ENCODE measurements around the gene PCDHGA4. TPM values are rescaled to one million over a fixed set of nuclear protein-coding genes. Genes with fewer than 3 reads are reported as not detected.
A peak's percentile ranks its signal among the peaks of the same experiment; 100 is the strongest.

PCDHGA4 gene
- total and polyA plus RNA-seq, 2 of the 13 experiments (the other 11 are each of a cell fraction or from before 2014, with no cell fraction given) = 0.49 to 0.58 TPM

DNA sequence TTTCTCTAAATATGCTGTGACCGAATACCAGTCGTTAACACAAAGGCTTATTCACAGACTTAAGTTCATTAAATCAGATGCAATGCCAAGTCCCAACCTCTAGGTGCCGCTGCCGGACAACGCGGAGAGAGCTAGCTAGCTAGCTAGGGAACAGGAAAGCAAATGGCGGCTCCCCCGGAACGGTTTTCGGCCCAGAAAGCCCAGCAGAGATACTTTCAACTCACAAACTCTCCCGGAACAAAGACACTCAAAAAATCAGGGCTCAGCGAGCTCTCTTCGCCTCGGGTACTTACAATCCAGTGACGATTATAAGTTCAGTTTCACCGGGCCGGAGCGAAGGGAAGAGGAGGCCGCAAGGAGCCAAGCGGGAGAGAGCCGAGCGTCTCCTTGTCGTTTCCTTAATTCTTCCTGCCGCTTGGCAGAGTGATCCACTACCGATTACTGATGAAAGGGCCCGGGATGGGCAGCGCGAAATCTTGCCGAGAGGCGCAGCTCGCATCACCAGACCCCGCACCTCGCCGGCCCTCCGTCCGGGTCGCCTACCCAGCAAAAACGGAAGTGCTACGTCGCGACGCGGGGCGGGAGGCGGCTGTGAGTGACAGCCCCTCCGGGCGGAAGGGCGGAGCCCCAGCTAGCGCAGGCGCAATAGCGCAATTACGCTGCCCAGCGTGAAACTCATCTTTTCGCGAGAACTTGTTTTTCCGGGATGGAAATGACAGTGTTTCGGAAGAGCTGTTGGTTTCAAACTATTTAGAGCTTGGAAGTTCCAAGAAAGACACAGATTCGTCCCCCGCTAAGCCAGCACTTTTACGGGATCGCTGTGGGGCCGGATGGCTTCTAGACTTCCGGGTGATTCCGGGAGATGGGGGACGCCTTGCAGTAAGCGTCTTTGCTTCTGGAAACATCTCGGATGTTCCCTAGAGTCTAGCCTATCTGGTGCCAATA lies 34.3 kb upstream of the PCDHGA4 start, which contains the start of gene TAF7 (continued):
- TF ChIP-seq, protein P1, sequence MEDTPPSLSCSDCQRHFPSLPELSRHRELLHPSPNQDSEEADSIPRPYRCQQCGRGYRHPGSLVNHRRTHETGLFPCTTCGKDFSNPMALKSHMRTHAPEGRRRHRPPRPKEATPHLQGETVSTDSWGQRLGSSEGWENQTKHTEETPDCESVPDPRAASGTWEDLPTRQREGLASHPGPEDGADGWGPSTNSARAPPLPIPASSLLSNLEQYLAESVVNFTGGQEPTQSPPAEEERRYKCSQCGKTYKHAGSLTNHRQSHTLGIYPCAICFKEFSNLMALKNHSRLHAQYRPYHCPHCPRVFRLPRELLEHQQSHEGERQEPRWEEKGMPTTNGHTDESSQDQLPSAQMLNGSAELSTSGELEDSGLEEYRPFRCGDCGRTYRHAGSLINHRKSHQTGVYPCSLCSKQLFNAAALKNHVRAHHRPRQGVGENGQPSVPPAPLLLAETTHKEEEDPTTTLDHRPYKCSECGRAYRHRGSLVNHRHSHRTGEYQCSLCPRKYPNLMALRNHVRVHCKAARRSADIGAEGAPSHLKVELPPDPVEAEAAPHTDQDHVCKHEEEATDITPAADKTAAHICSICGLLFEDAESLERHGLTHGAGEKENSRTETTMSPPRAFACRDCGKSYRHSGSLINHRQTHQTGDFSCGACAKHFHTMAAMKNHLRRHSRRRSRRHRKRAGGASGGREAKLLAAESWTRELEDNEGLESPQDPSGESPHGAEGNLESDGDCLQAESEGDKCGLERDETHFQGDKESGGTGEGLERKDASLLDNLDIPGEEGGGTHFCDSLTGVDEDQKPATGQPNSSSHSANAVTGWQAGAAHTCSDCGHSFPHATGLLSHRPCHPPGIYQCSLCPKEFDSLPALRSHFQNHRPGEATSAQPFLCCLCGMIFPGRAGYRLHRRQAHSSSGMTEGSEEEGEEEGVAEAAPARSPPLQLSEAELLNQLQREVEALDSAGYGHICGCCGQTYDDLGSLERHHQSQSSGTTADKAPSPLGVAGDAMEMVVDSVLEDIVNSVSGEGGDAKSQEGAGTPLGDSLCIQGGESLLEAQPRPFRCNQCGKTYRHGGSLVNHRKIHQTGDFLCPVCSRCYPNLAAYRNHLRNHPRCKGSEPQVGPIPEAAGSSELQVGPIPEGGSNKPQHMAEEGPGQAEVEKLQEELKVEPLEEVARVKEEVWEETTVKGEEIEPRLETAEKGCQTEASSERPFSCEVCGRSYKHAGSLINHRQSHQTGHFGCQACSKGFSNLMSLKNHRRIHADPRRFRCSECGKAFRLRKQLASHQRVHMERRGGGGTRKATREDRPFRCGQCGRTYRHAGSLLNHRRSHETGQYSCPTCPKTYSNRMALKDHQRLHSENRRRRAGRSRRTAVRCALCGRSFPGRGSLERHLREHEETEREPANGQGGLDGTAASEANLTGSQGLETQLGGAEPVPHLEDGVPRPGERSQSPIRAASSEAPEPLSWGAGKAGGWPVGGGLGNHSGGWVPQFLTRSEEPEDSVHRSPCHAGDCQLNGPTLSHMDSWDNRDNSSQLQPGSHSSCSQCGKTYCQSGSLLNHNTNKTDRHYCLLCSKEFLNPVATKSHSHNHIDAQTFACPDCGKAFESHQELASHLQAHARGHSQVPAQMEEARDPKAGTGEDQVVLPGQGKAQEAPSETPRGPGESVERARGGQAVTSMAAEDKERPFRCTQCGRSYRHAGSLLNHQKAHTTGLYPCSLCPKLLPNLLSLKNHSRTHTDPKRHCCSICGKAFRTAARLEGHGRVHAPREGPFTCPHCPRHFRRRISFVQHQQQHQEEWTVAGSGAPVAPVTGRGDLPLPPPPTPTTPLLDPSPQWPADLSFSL (CRISPR knock-in tag; IDR thresholded peaks at IDR 0.05) = no peak
- TF ChIP-seq ZSCAN9 (CRISPR knock-in tag; IDR thresholded peaks at IDR 0.05; ENCODE audit: borderline replicate concordance) (peak; percentile 6; the same call in 1 of the 2 replicates), SCMH1 (CRISPR knock-in tag; IDR thresholded peaks at IDR 0.05; ENCODE audit: borderline replicate concordance) (no peak), ZNF773 (CRISPR knock-in tag; IDR thresholded peaks at IDR 0.05; ENCODE audit: borderline replicate concordance) (peak; percentile 66; the same call in 1 of the 2 replicates), ZNF839 (CRISPR knock-in tag; IDR thresholded peaks at IDR 0.05; ENCODE audit: borderline replicate concordance) (0 out of 2 replicates have a peak, but pooled peaks have one; percentile 51), TOPORS (CRISPR knock-in tag; IDR thresholded peaks at IDR 0.05) (no peak; the same call in none of the 2 replicates), ESRRA (CRISPR knock-in tag; IDR thresholded peaks at IDR 0.05; ENCODE audit: low read depth) (peak; percentile 75; the same call in 1 of the 2 replicates), ZNF550 (CRISPR knock-in tag; IDR thresholded peaks at IDR 0.05; ENCODE audit: borderline replicate concordance) (0 out of 2 replicates have a peak, but pooled peaks have one; percentile 15), MED1 (CRISPR knock-in tag; IDR thresholded peaks at IDR 0.05) (peak; percentile 12; the same call in 1 of the 2 replicates), TCF7L2 (IDR thresholded peaks at IDR 0.05; ENCODE audit: low read depth, low read length) (no peak), BRCA1 (CRISPR knock-in tag; IDR thresholded peaks at IDR 0.05) (no peak), SNAPC2 (CRISPR knock-in tag; IDR thresholded peaks at IDR 0.05) (no peak), CC2D1A (CRISPR knock-in tag; IDR thresholded peaks at IDR 0.05) (no peak)
- TF ChIP-seq, protein P2, sequence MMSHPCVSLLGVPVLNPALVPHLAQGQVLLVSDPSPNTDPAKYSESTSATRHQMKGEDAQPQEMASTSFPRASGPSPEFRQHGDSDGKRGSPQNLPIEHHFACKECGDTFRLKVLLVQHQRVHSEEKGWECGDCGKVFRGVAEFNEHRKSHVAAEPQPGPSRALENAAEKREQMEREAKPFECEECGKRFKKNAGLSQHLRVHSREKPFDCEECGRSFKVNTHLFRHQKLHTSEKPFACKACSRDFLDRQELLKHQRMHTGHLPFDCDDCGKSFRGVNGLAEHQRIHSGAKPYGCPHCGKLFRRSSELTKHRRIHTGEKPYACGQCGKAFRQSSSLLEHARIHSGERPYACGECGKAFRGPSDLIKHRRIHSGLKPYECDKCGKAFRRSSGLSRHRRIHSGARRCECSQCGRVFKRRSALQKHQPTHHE (CRISPR knock-in tag; IDR thresholded peaks at IDR 0.05; ENCODE audit: borderline replicate concordance) = 0 out of 2 replicates have a peak, but pooled peaks have one; percentile 19
- TF ChIP-seq, protein P3, sequence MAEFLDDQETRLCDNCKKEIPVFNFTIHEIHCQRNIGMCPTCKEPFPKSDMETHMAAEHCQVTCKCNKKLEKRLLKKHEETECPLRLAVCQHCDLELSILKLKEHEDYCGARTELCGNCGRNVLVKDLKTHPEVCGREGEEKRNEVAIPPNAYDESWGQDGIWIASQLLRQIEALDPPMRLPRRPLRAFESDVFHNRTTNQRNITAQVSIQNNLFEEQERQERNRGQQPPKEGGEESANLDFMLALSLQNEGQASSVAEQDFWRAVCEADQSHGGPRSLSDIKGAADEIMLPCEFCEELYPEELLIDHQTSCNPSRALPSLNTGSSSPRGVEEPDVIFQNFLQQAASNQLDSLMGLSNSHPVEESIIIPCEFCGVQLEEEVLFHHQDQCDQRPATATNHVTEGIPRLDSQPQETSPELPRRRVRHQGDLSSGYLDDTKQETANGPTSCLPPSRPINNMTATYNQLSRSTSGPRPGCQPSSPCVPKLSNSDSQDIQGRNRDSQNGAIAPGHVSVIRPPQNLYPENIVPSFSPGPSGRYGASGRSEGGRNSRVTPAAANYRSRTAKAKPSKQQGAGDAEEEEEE (CRISPR knock-in tag; IDR thresholded peaks at IDR 0.05; ENCODE audit: borderline replicate concordance) = no peak
- TF ChIP-seq, protein P4, sequence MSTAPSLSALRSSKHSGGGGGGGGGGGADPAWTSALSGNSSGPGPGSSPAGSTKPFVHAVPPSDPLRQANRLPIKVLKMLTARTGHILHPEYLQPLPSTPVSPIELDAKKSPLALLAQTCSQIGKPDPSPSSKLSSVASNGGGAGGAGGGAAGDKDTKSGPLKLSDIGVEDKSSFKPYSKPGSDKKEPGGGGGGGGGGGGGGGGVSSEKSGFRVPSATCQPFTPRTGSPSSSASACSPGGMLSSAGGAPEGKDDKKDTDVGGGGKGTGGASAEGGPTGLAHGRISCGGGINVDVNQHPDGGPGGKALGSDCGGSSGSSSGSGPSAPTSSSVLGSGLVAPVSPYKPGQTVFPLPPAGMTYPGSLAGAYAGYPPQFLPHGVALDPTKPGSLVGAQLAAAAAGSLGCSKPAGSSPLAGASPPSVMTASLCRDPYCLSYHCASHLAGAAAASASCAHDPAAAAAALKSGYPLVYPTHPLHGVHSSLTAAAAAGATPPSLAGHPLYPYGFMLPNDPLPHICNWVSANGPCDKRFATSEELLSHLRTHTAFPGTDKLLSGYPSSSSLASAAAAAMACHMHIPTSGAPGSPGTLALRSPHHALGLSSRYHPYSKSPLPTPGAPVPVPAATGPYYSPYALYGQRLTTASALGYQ (CRISPR knock-in tag; IDR thresholded peaks at IDR 0.05) = peak; percentile 26; the same call in 1 of the 2 replicates

Measured in HepG2 (cell line).